ENCODE measurements around the gene OTUD5.
A peak's percentile ranks its signal among the peaks of the same experiment; 100 is the strongest.

The OTUD5 gene

DNA sequence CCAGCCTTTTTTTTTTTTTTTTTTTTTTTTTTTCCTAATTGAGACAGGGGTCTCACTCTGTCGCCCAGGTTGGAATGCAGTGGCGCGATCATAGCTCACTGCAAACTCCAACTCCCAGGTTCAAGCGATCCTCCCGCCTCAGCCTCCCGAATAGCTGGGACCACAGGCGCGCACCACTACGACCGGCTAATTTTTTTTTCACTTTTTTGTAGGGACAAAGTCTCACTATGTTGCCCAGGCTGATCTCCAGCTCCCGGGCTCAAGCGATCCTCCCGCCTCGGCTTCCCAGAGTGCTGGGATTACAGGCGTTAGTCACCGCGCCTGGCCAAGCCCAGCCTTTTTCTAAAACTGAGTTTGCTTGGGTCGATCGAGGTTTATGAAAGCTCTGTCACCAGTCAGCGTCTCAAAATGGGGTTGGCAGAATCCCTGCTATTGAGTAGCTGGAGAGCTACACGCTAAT, 1.3 kb upstream of the OTUD5 start:
- Histone ChIP-seq H3K9me3 (ENCODE audit: low read length) (no peaks in the 10 kb centered on the region), H3K4me3 (ENCODE audit: low read depth, low read length, poor library complexity, severe bottlenecking) (peak overlapping the region; percentile 87), H4K20me1 (ENCODE audit: insufficient read depth, low read length) (no peaks in the 10 kb centered on the region), H3K4me2 (ENCODE audit: low read length) (peak overlapping the region; percentile 94), H2AFZ (ENCODE audit: low read length) (no peak overlapping the region), H3K4me1 (ENCODE audit: insufficient read depth, low read length, severe bottlenecking) (peaks cover 43% of the 10 kb centered on the region), H3K27ac (ENCODE audit: low read depth, low read length, poor library complexity, severe bottlenecking) (peak overlapping the region; percentile 93), H3K9me2 (ENCODE audit: low read depth, low read length) (no peaks in the 10 kb centered on the region), H3K9ac (ENCODE audit: low read length) (peak overlapping the region; percentile 95), H3K27me3 (ENCODE audit: insufficient read depth, low read length) (no peaks in the 10 kb centered on the region), H3K36me3 (ENCODE audit: insufficient read depth, low read length) (peaks cover 20% of the 10 kb centered on the region), H3K79me2 (ENCODE audit: insufficient read depth, low read length) (peaks cover 14% of the 10 kb centered on the region; the same call in 1 of the 2 replicates), H3F3A (ENCODE audit: insufficient read depth, low read length) (no peaks in the 10 kb centered on the region)
- TF ChIP-seq EZH2 (IDR thresholded peaks at IDR 0.05; ENCODE audit: borderline replicate concordance, low read length) = no peak
- TF ChIP-seq, protein P1, sequence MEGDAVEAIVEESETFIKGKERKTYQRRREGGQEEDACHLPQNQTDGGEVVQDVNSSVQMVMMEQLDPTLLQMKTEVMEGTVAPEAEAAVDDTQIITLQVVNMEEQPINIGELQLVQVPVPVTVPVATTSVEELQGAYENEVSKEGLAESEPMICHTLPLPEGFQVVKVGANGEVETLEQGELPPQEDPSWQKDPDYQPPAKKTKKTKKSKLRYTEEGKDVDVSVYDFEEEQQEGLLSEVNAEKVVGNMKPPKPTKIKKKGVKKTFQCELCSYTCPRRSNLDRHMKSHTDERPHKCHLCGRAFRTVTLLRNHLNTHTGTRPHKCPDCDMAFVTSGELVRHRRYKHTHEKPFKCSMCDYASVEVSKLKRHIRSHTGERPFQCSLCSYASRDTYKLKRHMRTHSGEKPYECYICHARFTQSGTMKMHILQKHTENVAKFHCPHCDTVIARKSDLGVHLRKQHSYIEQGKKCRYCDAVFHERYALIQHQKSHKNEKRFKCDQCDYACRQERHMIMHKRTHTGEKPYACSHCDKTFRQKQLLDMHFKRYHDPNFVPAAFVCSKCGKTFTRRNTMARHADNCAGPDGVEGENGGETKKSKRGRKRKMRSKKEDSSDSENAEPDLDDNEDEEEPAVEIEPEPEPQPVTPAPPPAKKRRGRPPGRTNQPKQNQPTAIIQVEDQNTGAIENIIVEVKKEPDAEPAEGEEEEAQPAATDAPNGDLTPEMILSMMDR (IDR thresholded peaks at IDR 0.05; ENCODE audit: low read length) = no peak

DNA sequence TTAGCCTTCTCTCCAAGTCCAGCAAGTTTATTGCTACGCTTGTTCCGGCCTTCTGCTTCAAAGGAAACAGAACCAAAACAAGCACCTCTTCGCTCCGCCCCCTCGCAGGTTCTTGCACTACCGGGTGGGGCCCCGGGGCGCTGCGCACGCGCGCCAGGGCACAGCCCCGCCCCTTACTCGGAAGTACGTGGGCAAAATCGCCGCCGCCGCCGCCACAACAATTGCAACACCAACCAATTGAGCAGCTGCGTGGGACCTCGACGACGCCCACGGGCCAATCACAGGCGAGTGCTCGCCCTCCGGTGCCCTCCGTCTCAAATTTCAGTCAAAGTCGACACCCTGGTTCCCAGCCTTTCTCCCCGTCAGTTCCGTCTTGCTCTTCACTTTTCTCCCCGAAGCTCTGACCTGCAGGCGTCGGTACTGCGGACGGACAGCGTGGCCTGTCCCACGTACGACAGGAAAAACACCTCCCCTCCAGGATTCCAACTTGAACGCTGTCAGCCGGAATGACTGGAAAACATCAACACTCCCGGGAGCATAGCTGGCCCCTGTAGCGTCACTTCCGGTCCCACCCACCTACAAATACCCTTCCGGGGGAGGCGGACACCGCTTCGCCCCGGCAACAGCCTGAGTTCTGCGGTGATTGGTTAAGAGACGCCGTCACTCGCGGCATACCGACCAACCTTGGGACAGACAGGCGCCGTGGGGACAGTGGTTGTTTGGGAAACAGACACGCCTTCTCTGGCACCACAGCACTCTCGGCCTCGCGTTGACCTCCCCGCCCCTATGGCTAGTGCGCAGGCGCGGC, 624 bp upstream of the OTUD5 start:
- H3K9ac ChIP-seq (ENCODE audit: low read length) = peak overlapping the region; percentile 95
- TF ChIP-seq, protein P1 (IDR thresholded peaks at IDR 0.05; ENCODE audit: low read length) = no peak
- peaks cover 14% of the 10 kb centered on the region; the same call in 1 of the 2 replicates for H3K79me2 ChIP-seq (ENCODE audit: insufficient read depth, low read length)
- H4K20me1 ChIP-seq (ENCODE audit: insufficient read depth, low read length) = no peaks in the 10 kb centered on the region
- no peaks in the 10 kb centered on the region for H3K9me3 ChIP-seq (ENCODE audit: low read length)
- H3K4me2 ChIP-seq (ENCODE audit: low read length) = peak overlapping the region; percentile 94
- H3K27me3 ChIP-seq (ENCODE audit: insufficient read depth, low read length) = no peaks in the 10 kb centered on the region
- H2AFZ ChIP-seq (ENCODE audit: low read length) = no peak overlapping the region
- peak overlapping the region; percentile 93 for H3K27ac ChIP-seq (ENCODE audit: low read depth, low read length, poor library complexity, severe bottlenecking)
- H3K9me2 ChIP-seq (ENCODE audit: low read depth, low read length) = no peaks in the 10 kb centered on the region
- peaks cover 43% of the 10 kb centered on the region for H3K4me1 ChIP-seq (ENCODE audit: insufficient read depth, low read length, severe bottlenecking)
- no peaks in the 10 kb centered on the region for H3F3A ChIP-seq (ENCODE audit: insufficient read depth, low read length)
- peaks cover 20% of the 10 kb centered on the region for H3K36me3 ChIP-seq (ENCODE audit: insufficient read depth, low read length)
- H3K4me3 ChIP-seq (ENCODE audit: low read depth, low read length, poor library complexity, severe bottlenecking) = peak overlapping the region; percentile 87

DNA sequence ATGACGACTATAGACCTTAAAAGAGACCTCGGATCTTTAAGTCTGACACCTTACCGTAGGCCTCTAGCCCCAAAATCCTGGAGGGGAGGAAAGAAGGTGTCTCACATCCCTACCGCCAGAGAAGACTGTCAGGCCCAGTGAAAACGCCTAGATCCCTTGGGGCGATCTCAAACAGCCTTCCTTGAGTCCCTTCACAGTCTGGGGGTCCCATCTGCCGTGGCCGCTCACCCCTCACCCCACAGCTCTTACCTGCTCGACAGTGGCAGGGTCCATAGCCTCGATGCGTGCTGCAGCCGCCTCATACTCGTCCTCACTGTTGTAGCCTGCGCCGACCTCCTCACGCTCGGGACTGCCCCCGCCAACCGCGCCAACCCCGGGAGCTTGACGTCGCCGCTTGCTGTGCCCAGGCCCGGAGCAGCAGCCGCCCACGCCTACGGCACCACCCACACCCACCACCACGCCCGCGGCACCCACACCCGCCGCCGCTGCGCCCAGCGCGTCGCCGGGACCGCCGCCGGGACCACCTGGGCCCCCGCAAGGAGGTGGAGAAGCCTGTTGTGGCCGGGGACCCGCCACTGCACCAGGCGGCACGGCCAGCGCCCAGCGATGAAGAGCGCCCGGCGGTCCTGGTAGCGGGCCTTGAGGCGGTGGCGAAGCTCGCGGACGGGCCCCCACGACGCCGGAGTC, 536 bp downstream of the OTUD5 start:
- TF ChIP-seq, protein P1 (IDR thresholded peaks at IDR 0.05; ENCODE audit: low read length) = no peak
- TF ChIP-seq EZH2 (IDR thresholded peaks at IDR 0.05; ENCODE audit: borderline replicate concordance, low read length) = no peak
- H3K4me2 ChIP-seq (ENCODE audit: low read length) = peak overlapping the region; percentile 83
- H3K27me3 ChIP-seq (ENCODE audit: insufficient read depth, low read length) = no peaks in the 10 kb centered on the region

More for the DNA sequence above, 536 bp downstream of the OTUD5 start:
- peak overlapping the region; percentile 80 for H3K9ac ChIP-seq (ENCODE audit: low read length)
- peaks cover 36% of the 10 kb centered on the region for H3K4me1 ChIP-seq (ENCODE audit: insufficient read depth, low read length, severe bottlenecking)
- no peak overlapping the region for H2AFZ ChIP-seq (ENCODE audit: low read length)
- H3K9me2 ChIP-seq (ENCODE audit: low read depth, low read length) = no peaks in the 10 kb centered on the region
- H3K79me2 ChIP-seq (ENCODE audit: insufficient read depth, low read length) = peaks cover 22% of the 10 kb centered on the region; the same call in 1 of the 2 replicates
- no peaks in the 10 kb centered on the region for H3K9me3 ChIP-seq (ENCODE audit: low read length)
- H4K20me1 ChIP-seq (ENCODE audit: insufficient read depth, low read length) = no peaks in the 10 kb centered on the region
- peak overlapping the region; percentile 87 for H3K4me3 ChIP-seq (ENCODE audit: low read depth, low read length, poor library complexity, severe bottlenecking)
- H3F3A ChIP-seq (ENCODE audit: insufficient read depth, low read length) = no peaks in the 10 kb centered on the region
- H3K27ac ChIP-seq (ENCODE audit: low read depth, low read length, poor library complexity, severe bottlenecking) = no peak overlapping the region
- H3K36me3 ChIP-seq (ENCODE audit: insufficient read depth, low read length) = peaks cover 20% of the 10 kb centered on the region
